SJSA1 (cell line): Measurements from ENCODE around the gene CD27. TPM values are rescaled to one million over a fixed set of nuclear protein-coding genes. Genes with fewer than 3 reads are reported as not detected.
"Not testable (repeated sequence)": the region's sequence is repeated elsewhere in the genome, so short reads cannot be mapped to it uniquely, and the experiment has no call there.

Source experiments
- DNase-seq, 2 experiments: peaks; one replicate each; pipeline ENCODE4 v3.0.0-alpha.2; 2015 to 2020; ENCODE audit warnings: low spot score in 2 of 2, low read depth in 1 of 2
- H3K27ac ChIP-seq: fragments of 250-450 bp; sonication (Bioruptor Pico); 2 replicates; pipeline ENCODE4 v1.5.1; 2020; ENCODE audit warnings: mild to moderate bottlenecking, moderate library complexity
- H3K27me3 ChIP-seq: fragments of 250-450 bp; sonication (Bioruptor Pico); replicated peaks from 2 replicates; pipeline ENCODE4 v1.5.1; 2020; ENCODE audit warnings: mild to moderate bottlenecking, moderate library complexity
- H3K36me3 ChIP-seq: fragments of 250-450 bp; sonication (Bioruptor Pico); 2 replicates; pipeline ENCODE4 v1.5.1; 2020; ENCODE audit warnings: mild to moderate bottlenecking
- H3K4me1 ChIP-seq: fragments of 250-450 bp; sonication (Bioruptor Pico); replicated peaks from 2 replicates; pipeline ENCODE4 v1.6.1; 2021; ENCODE audit warnings: mild to moderate bottlenecking
- H3K4me3 ChIP-seq: fragments of 250-450 bp; sonication (Bioruptor Pico); 2 replicates; pipeline ENCODE4 v1.5.1; 2020; ENCODE audit warnings: mild to moderate bottlenecking
- H3K9me3 ChIP-seq: fragments of 250-450 bp; sonication (Bioruptor Pico); replicated peaks from 2 replicates; pipeline ENCODE4 v1.5.1; 2020; ENCODE audit warnings: mild to moderate bottlenecking
- total RNA-seq: library from RNA; depleted of rRNA; stranded (reverse); fragments of >200 nt; shearing (Covaris generic); gene quantifications from 2 replicates; pipeline ENCODE4 v1.2.3, GENCODE V29; 2014; rRNA removed

CD27 gene
- total RNA-seq, 1 experiment from 2014 or later = not detected

- H3K36me3 ChIP-seq = peaks cover 64% of the 10 kb centered on the region
- H3K4me3 ChIP-seq = peak overlapping the region; percentile 56
- no peaks in the 10 kb centered on the region for H3K27me3 ChIP-seq
- DNase-seq = no peak
- H3K4me1 ChIP-seq = peaks cover 17% of the 10 kb centered on the region
- H3K27ac ChIP-seq = peak overlapping the region; percentile 94
- no peaks in the 10 kb centered on the region for H3K9me3 ChIP-seq
These were observed 49.5 kb downstream of the CD27 start for GRCh38 chr12:6494258-6494743.

DNA sequence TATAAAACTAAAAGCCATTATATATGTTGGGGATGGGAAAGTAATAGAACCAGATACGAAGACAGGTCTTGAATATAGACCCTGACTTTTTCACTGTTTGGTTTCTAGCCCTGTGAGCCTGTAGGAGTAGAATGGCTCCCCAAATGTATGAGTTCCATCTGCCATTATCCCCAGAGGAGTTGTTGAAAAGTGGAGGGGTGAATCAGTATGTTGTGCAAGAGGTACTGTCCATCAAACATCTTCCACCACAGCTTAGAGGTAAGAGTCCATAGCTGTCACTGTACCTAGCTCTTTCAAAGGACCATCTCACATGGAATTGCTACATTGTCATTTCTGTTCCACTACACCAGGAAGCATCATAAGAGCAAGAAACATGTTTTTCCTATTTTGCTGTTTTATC is 50.2 kb downstream of the CD27 start:
- Histone ChIP-seq H3K27me3 (no peaks in the 10 kb centered on the region), H3K27ac (peak overlapping the region; percentile 94), H3K4me1 (peaks cover 17% of the 10 kb centered on the region), H3K9me3 (no peaks in the 10 kb centered on the region), H3K36me3 (peaks cover 71% of the 10 kb centered on the region), H3K4me3 (peak overlapping the region; percentile 56)
- DNase-seq = no peak

- H3K27ac ChIP-seq, H3K4me3 ChIP-seq, DNase-seq, H3K27me3 ChIP-seq, H3K9me3 ChIP-seq: not testable (repeated sequence)
- Histone ChIP-seq H3K36me3 (peaks cover 80% of the 10 kb centered on the region), H3K4me1 (peaks cover 14% of the 10 kb centered on the region)
These were observed 52.5 kb downstream of the CD27 start for GRCh38 chr12:6497291-6497690.

- no peak overlapping the region for H3K4me3 ChIP-seq
- no peak overlapping the region for H3K27ac ChIP-seq
- peaks cover 3% of the 10 kb centered on the region for H3K4me1 ChIP-seq
- peaks cover 95% of the 10 kb centered on the region for H3K36me3 ChIP-seq
- no peaks in the 10 kb centered on the region for H3K27me3 ChIP-seq
- DNase-seq = no peak
- no peaks in the 10 kb centered on the region for H3K9me3 ChIP-seq
These were observed 55.7 kb downstream of the CD27 start for GRCh38 chr12:6500466-6500865.

Other genes starting within 250 kb of the CD27 start
- 279 and 304 TPM in 2 replicates for gene CD9, start 244.6 kb upstream of the CD27 start, total RNA-seq
- gene PLEKHG6, start 134.3 kb upstream of the CD27 start, total RNA-seq = 0.08 TPM in 1 of 2 replicates, not detected in the other
- gene TNFRSF1A, start 102.9 kb upstream of the CD27 start, total RNA-seq = 109 and 132 TPM in 2 replicates
- gene SCNN1A, start 69.4 kb upstream of the CD27 start, total RNA-seq = 0.18 and 4.7 TPM in 2 replicates
- gene LTBR, start 60.8 kb upstream of the CD27 start, total RNA-seq = 102 and 106 TPM in 2 replicates
- 1.1 and 5.4 TPM in 2 replicates for gene TAPBPL, start 7.1 kb downstream of the CD27 start, total RNA-seq
- gene VAMP1, start 25.7 kb downstream of the CD27 start, total RNA-seq = 2.4 and 6.4 TPM in 2 replicates
- 213 and 264 TPM in 2 replicates for gene MRPL51, start 48.3 kb downstream of the CD27 start, total RNA-seq
- 84.0 and 131 TPM in 2 replicates for gene NCAPD2, start 49.1 kb downstream of the CD27 start, total RNA-seq
- gene GAPDH, start 89.6 kb downstream of the CD27 start, total RNA-seq = 5,440 and 7,155 TPM in 2 replicates
- 12.1 and 14.9 TPM in 2 replicates for gene IFFO1, start 111.1 kb downstream of the CD27 start, total RNA-seq
- 48.3 and 76.6 TPM in 2 replicates for gene NOP2, start 123.3 kb downstream of the CD27 start, total RNA-seq
- gene CHD4, start 162.4 kb downstream of the CD27 start, total RNA-seq = 178 and 180 TPM in 2 replicates
- not detected in 2 replicates for gene LPAR5, start 191.0 kb downstream of the CD27 start, total RNA-seq
- not detected in 2 replicates for gene ACRBP, start 202.5 kb downstream of the CD27 start, total RNA-seq
- 34.8 and 41.0 TPM in 2 replicates for gene ING4, start 218.2 kb downstream of the CD27 start, total RNA-seq
- 19.5 and 20.0 TPM in 2 replicates for gene ZNF384, start 244.4 kb downstream of the CD27 start, total RNA-seq